ENCODE data around the gene DNAH7.

Gene DNAH7

DNA sequence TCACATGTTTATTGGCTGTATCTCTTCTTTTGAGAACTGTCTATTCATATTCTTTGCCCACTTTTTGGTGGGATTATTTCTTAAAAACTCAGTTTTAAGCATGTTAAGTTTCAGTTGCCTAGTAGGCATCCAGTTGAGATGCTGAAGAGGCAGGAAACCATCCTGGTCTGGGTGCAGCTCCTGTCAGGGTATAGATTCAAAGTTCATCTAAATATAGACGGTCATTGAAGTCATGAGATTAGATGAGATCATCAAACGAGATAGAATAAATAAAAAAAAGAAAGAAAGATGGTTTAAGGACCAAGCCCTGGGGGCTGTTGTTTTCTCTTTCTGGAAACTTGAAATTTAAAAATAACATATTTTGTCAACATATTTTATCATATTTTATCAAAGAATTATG, 9.2 kb upstream of the DNAH7 start:
- no peak for DNase-seq (ENCODE audit: low read depth in 3 of 3)

GRCh38 chr2:196076778-196077568, 8.3 kb upstream of the DNAH7 start:
- DNase-seq (ENCODE audit: low read depth in 3 of 3) = no peak

DNA sequence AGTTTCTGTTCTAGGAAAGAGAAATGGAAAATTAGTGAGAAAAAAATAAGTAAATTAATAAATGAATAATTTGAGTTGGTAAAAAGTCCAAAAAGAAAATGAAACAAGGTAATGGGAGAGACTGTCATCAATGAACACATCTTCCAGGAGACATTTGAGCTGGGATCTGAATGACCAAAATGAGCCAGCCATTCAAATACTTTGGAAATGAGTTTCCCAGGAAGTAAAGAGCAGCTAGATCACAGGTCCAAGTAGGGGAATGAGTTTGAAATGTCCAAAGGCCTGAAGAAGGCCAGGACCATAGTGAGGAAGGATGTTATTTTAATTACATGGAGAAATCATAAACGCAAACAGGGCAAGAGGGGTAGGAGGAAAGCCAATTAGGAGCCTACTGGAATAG, 6.6 kb upstream of the DNAH7 start:
- no peak for DNase-seq (ENCODE audit: low read depth in 3 of 3)

DNA sequence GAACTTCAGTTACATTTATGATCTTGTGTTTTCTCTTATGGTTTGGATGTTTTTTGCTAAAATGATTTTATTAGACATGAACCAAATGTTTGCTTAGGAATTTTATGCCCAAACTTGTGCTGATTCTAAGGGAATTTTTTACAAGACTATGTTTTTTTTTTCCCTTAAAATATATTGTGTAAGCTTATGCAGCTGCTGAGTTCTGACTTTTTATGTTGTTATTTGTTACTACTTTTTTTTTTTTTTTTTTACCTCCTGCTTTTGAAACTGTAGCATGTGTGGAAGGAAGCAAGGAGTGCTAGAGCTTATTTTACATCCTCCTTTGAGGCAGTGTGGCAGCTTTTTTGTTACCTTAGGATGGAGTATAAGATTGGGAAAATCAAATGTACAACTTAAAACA, 6.0 kb upstream of the DNAH7 start:
- DNase-seq (ENCODE audit: low read depth in 3 of 3) = no peak

DNA sequence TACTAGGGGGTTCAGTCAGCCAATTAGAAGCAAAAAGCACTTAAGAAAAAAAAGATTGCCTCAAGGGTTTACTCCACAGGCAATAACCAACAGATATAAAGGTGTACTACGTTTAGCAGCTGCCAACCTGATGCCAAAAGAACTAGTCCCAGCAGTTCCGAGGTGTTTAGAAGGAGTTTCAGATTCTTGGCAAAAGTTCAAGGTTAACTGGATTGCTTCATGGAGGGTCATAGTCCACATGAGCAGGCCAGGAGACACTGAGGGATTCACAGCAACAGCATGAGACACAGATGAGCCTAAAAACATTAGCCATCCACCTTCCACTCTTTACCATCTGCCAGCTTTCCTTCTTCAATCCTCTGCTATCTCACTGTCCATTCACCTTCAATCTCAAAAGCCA, 4.9 kb upstream of the DNAH7 start:
- no peak for DNase-seq (ENCODE audit: low read depth in 3 of 3)

DNA sequence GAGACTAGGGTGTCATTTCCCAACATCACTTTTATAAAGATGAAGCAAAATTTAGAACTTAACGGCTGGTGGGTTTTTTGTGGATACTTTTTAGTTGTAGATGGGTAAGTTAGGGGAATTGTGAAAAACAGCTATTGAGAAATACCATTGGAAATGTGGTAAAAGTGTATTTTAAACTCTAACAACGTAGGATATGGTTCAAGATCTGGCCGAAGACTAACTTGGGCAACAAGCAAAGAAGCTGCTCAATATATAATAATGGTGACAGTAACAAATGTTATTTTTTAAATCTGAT, 1.6 kb downstream of the DNAH7 start:
- no peak for DNase-seq (ENCODE audit: low read depth in 3 of 3)

DNA sequence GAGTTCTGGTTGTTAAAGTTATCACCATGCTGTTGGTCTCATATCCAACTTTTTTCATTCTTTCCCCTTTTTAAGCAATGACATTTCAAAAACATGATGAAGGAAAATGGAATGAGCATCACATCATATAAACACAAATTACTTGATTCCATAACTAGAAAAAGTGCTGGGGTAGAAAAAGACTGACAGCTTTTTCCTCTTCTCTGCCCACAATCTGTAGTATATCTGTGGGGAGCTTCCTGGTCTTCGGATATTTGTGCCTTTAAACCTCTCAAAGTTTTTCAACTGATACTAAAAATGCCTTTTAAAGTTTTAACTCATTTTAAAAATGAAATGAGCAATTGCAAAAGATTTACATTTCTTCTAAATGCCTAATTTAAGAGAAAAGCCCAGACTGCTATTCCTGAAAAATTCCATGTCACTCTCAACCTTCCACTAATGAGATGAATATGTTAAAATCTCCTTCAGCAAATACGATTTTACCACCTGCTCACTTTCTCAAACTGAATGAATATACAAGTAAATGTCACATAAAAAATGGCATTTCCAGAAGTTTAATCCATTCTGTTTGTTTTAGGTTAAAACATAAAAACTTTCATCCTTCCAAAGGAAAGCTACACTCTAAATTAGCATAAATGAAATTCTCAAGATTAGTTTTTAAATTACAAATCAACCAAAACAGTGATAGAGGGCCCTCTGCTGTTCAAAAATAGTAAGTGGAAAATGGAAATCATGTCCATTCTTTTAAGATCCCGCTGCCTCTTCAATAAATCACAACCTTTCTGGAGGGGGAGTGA, 2.1 kb downstream of the DNAH7 start:
- no peak for DNase-seq (ENCODE audit: low read depth in 3 of 3)

DNA sequence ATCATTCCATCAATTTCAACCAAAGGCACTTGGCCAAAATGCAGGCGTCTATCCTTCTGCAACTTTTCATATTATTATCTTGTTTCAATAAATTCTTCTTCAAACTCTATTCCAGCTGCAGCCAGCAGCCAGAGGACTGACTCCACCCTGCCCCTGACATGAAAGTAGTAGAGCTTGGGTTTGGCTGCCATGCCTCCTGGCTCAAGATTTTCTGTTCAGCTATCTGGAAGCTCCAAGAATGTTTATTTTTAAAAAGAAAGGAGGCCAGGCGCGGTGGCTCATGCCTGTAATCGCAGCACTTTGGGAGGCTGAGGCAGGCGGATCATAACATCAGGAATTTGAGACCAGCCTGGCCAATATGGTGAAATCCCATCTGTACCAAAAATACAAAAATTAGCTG, 4.9 kb downstream of the DNAH7 start:
- DNase-seq (ENCODE audit: low read depth in 3 of 3) = no peak

DNA sequence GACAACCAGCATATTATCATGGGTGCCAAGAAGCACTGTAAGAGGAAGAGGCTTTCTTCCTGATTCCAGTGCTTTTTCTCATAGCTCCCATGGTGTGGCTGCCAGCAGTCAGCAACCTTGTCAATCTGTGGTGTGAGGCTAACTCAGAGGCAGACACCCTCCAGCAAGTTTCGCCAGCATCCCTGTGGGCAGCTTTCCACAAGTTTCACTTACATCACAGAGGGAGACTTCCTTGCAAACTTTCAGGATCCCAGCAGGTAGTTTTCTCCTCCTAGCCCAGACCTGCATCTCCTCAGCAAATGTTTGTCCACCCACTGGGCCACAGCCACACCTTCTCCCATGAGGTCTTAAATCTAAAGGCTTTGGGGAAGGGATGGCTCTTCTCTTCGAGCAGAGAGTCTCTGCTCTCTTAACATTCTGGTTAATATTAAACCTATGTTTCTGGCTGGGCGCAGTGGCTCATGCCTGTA, 9.1 kb downstream of the DNAH7 start:
- DNase-seq (ENCODE audit: low read depth in 3 of 3) = no peak

GRCh38 chr2:196054631-196055030, 14.0 kb downstream of the DNAH7 start:
- no peak for DNase-seq (ENCODE audit: low read depth in 3 of 3)

GRCh38 chr2:196046123-196046917, 22.3 kb downstream of the DNAH7 start:
- DNase-seq (ENCODE audit: low read depth in 3 of 3) = no peak

DNA sequence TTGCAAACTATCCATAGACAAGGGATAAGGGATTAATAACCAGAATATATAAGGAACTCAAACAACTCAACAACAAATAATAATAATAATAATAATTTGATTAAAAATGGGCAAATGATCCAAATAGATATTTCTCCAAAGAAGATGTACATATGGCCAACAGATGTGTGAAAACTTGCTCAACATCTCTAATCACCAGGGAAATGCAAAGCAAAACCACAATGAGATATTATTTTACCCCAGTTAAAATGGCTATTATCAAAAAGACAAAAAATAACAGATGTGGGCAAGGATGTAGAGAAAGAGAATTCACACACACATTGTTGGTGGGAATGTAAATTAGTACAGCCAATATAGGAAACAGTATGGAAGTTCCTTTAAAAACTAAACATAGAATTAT, 26.9 kb downstream of the DNAH7 start:
- DNase-seq (ENCODE audit: low read depth in 3 of 3) = no peak

DNA sequence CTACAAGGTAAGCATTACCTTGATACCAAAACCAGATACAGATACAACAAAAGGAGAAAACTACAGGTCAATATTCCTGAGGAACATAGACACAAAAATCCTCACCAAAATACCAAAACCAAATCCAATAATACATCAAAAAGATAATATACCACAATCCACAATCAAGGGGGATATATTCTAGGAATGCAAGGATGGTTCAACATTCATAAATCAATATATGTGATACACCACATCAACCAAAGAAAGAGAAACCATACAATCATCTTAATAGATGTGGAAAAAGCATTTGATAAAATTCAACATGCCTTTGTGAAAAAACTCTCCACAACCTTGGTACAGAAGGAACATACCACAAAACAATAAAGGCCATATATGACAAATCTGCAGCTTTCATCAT, 28.4 kb downstream of the DNAH7 start:
- DNase-seq (ENCODE audit: low read depth in 3 of 3) = no peak

- no peak for DNase-seq (ENCODE audit: low read depth in 3 of 3)
These were observed 32.2 kb downstream of the DNAH7 start for GRCh38 chr2:196036442-196036841.

- DNase-seq (ENCODE audit: low read depth in 3 of 3) = no peak
These were observed 50.6 kb downstream of the DNAH7 start for GRCh38 chr2:196018037-196018436.

DNA sequence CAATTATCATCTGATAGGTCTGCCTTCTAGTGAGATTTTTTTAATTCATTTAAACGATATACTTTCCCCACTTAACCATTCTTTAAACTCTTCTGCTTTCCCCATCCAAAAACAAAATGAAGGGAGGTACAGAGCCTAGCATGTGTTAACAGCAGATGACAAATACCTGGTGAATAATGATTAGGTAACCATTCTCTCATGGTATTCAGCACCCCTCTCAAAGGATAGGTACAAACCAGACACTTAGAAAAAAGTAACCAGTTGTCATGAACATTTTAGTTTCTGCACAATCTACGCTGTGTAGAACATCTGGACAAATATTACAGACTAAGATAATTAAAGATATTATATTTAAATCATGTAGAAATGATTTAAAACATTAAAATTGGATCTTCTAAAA, 56.3 kb downstream of the DNAH7 start:
- no peak for DNase-seq (ENCODE audit: low read depth in 3 of 3)

- DNase-seq (ENCODE audit: low read depth in 3 of 3) = no peak
These were observed 68.1 kb downstream of the DNAH7 start for GRCh38 chr2:196000551-196000950.

- no peak for DNase-seq (ENCODE audit: low read depth in 3 of 3)
These were observed 70.6 kb downstream of the DNAH7 start for GRCh38 chr2:195998070-195998469.

DNA sequence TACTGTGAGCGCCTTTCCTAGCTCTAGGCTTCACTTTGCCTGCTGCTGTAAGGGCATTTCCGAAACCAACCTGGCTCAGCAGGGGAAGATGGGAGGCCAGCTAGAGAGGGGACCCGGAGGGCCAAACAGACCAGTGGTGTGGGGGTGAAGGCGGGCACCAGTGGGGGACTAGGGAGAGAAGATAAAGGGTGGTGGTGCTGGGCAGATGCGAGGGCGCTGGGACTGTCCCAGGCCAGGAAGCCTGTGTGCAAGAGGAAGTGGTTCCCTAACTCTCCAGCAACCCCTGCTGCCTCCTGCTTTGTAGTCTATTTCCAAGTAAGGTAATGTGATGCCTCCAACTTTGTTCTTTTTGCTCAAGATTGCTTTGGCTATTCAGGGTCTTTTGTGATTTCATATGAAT, 73.1 kb downstream of the DNAH7 start:
- no peak for DNase-seq (ENCODE audit: low read depth in 3 of 3)

GRCh38 chr2:195993623-195994022, 75.0 kb downstream of the DNAH7 start:
- DNase-seq (ENCODE audit: low read depth in 3 of 3) = no peak

DNA sequence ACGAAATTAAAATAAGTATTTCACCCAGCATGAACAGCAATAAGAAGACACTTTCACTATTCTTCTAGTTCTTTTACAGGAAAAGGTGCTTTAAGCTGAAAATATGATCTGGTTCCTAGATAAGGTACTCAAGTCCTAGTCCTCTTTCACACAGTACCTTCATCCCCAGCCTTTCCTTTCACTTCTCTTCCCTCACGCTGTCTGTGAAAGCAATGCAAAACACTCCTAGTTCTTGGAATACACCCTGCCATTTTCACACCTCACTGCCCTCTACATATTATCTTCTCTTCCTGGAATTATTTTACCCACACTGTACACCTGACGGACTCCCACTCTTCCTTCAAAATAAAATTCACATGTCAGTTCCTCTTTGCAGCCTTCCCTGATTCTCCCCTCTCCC, 82.9 kb downstream of the DNAH7 start:
- no peak for DNase-seq (ENCODE audit: low read depth in 3 of 3)

GRCh38 chr2:195984923-195985726, 83.5 kb downstream of the DNAH7 start:
- no peak for DNase-seq (ENCODE audit: low read depth in 3 of 3)

Measured in stimulated activated CD4-positive, alpha-beta T cell treated with anti-CD3 and anti-CD28 coated beads, TNF-alpha, amount 100 ng/mL, for 4 hours (primary cell).